ENCODE results near the gene THEMIS.
"Not testable (repeated sequence)": the region's sequence is repeated elsewhere in the genome, so short reads cannot be mapped to it uniquely, and the experiment has no call there.

THEMIS gene

GRCh38 chr6:127884134-127884533, 16.7 kb downstream of the THEMIS start:
- H3K4me1 ChIP-seq (ENCODE audit: insufficient read depth, low read length, severe bottlenecking) = no peaks in the 10 kb centered on the region
- H3K79me2 ChIP-seq (ENCODE audit: insufficient read depth, low read length) = no peaks in the 10 kb centered on the region
- no peak overlapping the region for H3K27ac ChIP-seq (ENCODE audit: low read depth, low read length, poor library complexity, severe bottlenecking)
- no peak overlapping the region for H3K4me3 ChIP-seq (ENCODE audit: low read depth, low read length, poor library complexity, severe bottlenecking)
- H3K36me3 ChIP-seq (ENCODE audit: insufficient read depth, low read length) = no peaks in the 10 kb centered on the region
- no peaks in the 10 kb centered on the region for H3F3A ChIP-seq (ENCODE audit: insufficient read depth, low read length)
- no peaks in the 10 kb centered on the region for H3K9me3 ChIP-seq (ENCODE audit: low read length)
- H2AFZ ChIP-seq (ENCODE audit: low read length) = no peak overlapping the region
- no peak overlapping the region for H3K9ac ChIP-seq (ENCODE audit: low read length)
- no peaks in the 10 kb centered on the region for H3K9me2 ChIP-seq (ENCODE audit: low read depth, low read length)
- no peaks in the 10 kb centered on the region for H3K27me3 ChIP-seq (ENCODE audit: insufficient read depth, low read length)
- TF ChIP-seq EZH2 (IDR thresholded peaks at IDR 0.05; ENCODE audit: borderline replicate concordance, low read length) (no peak), CTCF (IDR thresholded peaks at IDR 0.05; ENCODE audit: low read length) (no peak)
- H4K20me1 ChIP-seq (ENCODE audit: insufficient read depth, low read length) = no peaks in the 10 kb centered on the region
- H3K4me2 ChIP-seq (ENCODE audit: low read length) = no peak overlapping the region

GRCh38 chr6:127881949-127882348, 18.9 kb downstream of the THEMIS start:
- H3K27me3 ChIP-seq (ENCODE audit: insufficient read depth, low read length); H3K9me3 ChIP-seq (ENCODE audit: low read length); H3K9me2 ChIP-seq (ENCODE audit: low read depth, low read length); H3K36me3 ChIP-seq (ENCODE audit: insufficient read depth, low read length); H3F3A ChIP-seq (ENCODE audit: insufficient read depth, low read length); H3K9ac ChIP-seq (ENCODE audit: low read length); H3K4me2 ChIP-seq (ENCODE audit: low read length); H3K79me2 ChIP-seq (ENCODE audit: insufficient read depth, low read length); H3K27ac ChIP-seq (ENCODE audit: low read depth, low read length, poor library complexity, severe bottlenecking); H2AFZ ChIP-seq (ENCODE audit: low read length); H3K4me1 ChIP-seq (ENCODE audit: insufficient read depth, low read length, severe bottlenecking); H3K4me3 ChIP-seq (ENCODE audit: low read depth, low read length, poor library complexity, severe bottlenecking); H4K20me1 ChIP-seq (ENCODE audit: insufficient read depth, low read length): not testable (repeated sequence)

GRCh38 chr6:127880429-127880828, 20.4 kb downstream of the THEMIS start:
- Histone ChIP-seq H3K4me1 (ENCODE audit: insufficient read depth, low read length, severe bottlenecking) (no peaks in the 10 kb centered on the region), H4K20me1 (ENCODE audit: insufficient read depth, low read length) (no peaks in the 10 kb centered on the region), H3K27me3 (ENCODE audit: insufficient read depth, low read length) (no peaks in the 10 kb centered on the region), H3K9me3 (ENCODE audit: low read length) (no peaks in the 10 kb centered on the region), H3K27ac (ENCODE audit: low read depth, low read length, poor library complexity, severe bottlenecking) (no peak overlapping the region), H3K79me2 (ENCODE audit: insufficient read depth, low read length) (no peaks in the 10 kb centered on the region), H3K36me3 (ENCODE audit: insufficient read depth, low read length) (no peaks in the 10 kb centered on the region), H2AFZ (ENCODE audit: low read length) (no peak overlapping the region), H3K9ac (ENCODE audit: low read length) (no peak overlapping the region), H3F3A (ENCODE audit: insufficient read depth, low read length) (no peaks in the 10 kb centered on the region), H3K9me2 (ENCODE audit: low read depth, low read length) (no peaks in the 10 kb centered on the region), H3K4me3 (ENCODE audit: low read depth, low read length, poor library complexity, severe bottlenecking) (no peak overlapping the region), H3K4me2 (ENCODE audit: low read length) (no peak overlapping the region)
- TF ChIP-seq CTCF (IDR thresholded peaks at IDR 0.05; ENCODE audit: low read length) = no peak
- TF ChIP-seq EZH2 (IDR thresholded peaks at IDR 0.05; ENCODE audit: borderline replicate concordance, low read length) = no peak

GRCh38 chr6:127879685-127880084, 21.2 kb downstream of the THEMIS start:
- Histone ChIP-seq H4K20me1 (ENCODE audit: insufficient read depth, low read length) (no peaks in the 10 kb centered on the region), H3K4me3 (ENCODE audit: low read depth, low read length, poor library complexity, severe bottlenecking) (no peak overlapping the region), H3K4me1 (ENCODE audit: insufficient read depth, low read length, severe bottlenecking) (no peaks in the 10 kb centered on the region), H3K9me3 (ENCODE audit: low read length) (no peaks in the 10 kb centered on the region), H3K36me3 (ENCODE audit: insufficient read depth, low read length) (no peaks in the 10 kb centered on the region), H3K4me2 (ENCODE audit: low read length) (no peak overlapping the region), H3K27ac (ENCODE audit: low read depth, low read length, poor library complexity, severe bottlenecking) (no peak overlapping the region), H3K9me2 (ENCODE audit: low read depth, low read length) (no peaks in the 10 kb centered on the region), H3K27me3 (ENCODE audit: insufficient read depth, low read length) (no peaks in the 10 kb centered on the region), H2AFZ (ENCODE audit: low read length) (no peak overlapping the region), H3F3A (ENCODE audit: insufficient read depth, low read length) (no peaks in the 10 kb centered on the region), H3K79me2 (ENCODE audit: insufficient read depth, low read length) (no peaks in the 10 kb centered on the region), H3K9ac (ENCODE audit: low read length) (no peak overlapping the region)
- TF ChIP-seq CTCF (IDR thresholded peaks at IDR 0.05; ENCODE audit: low read length) (no peak), EZH2 (IDR thresholded peaks at IDR 0.05; ENCODE audit: borderline replicate concordance, low read length) (no peak)

Measured in OCI-LY1 (cell line).